Hepatocyte (in vitro differentiated cells): Measurements from ENCODE around the gene WDR33. TPM values are rescaled to one million over a fixed set of nuclear protein-coding genes. Genes with fewer than 3 reads are reported as not detected.

Experiments
- DNase-seq: peaks from one replicate; pipeline ENCODE4 v3.0.0-alpha.2; 2016; ENCODE audit warnings: low spot score
- H2AFZ ChIP-seq: fragments of 200-600 bp; sonication (generic); 2 replicates; pipeline ENCODE4 v1.6.0; 2016; ENCODE audit warnings: antibody characterized with exemption, mild to moderate bottlenecking
- H3K27ac ChIP-seq: fragments of 200-600 bp; sonication (generic); 2 replicates; pipeline ENCODE4 v1.5.1; 2016; ENCODE audit warnings: mild to moderate bottlenecking
- H3K27me3 ChIP-seq: fragments of 200-600 bp; sonication (generic); 2 replicates; pipeline ENCODE4 v1.6.1; 2016
- H3K36me3 ChIP-seq: fragments of 200-600 bp; sonication (generic); replicated peaks from 2 replicates; pipeline ENCODE4 v1.5.1; 2016; ENCODE audit warnings: low read depth; ENCODE audit not compliant: insufficient read depth
- H3K4me1 ChIP-seq: fragments of 200-600 bp; sonication (generic); 2 replicates; pipeline ENCODE4 v1.5.1; 2016; ENCODE audit warnings: mild to moderate bottlenecking, moderate library complexity; ENCODE audit not compliant: insufficient read depth
- H3K4me2 ChIP-seq: fragments of 200-600 bp; sonication (generic); 2 replicates; pipeline ENCODE4 v1.6.0; 2016
- H3K4me3 ChIP-seq: fragments of 200-600 bp; sonication (generic); 2 replicates; pipeline ENCODE4 v1.5.1; 2016; ENCODE audit warnings: mild to moderate bottlenecking
- H3K79me2 ChIP-seq: fragments of 200-600 bp; sonication (generic); 2 replicates; pipeline ENCODE4 v1.6.0; 2017; ENCODE audit warnings: mild to moderate bottlenecking
- H3K9me2 ChIP-seq: fragments of 200-600 bp; sonication (generic); replicated peaks from 2 replicates; pipeline ENCODE4 v1.6.0; 2017; ENCODE audit warnings: mild to moderate bottlenecking; ENCODE audit not compliant: insufficient read depth
- H3K9me3 ChIP-seq: fragments of 200-600 bp; sonication (generic); 2 replicates; pipeline ENCODE4 v1.5.1; 2016; ENCODE audit warnings: low read depth, mild to moderate bottlenecking
- H4K20me1 ChIP-seq: fragments of 200-600 bp; sonication (generic); 2 replicates; pipeline ENCODE4 v1.6.0; 2016; ENCODE audit warnings: mild to moderate bottlenecking; ENCODE audit not compliant: insufficient read depth, poor library complexity, severe bottlenecking
- EZH2 ChIP-seq: fragments of 200-600 bp; sonication (generic); IDR thresholded peaks from 2 replicates; pipeline ENCODE4 v1.6.1; 2016; ENCODE audit warnings: antibody characterized with exemption, mild to moderate bottlenecking, borderline replicate concordance
- EZH2phosphoT487 ChIP-seq: fragments of 200-600 bp; sonication (generic); IDR thresholded peaks from one replicate; pipeline ENCODE4 v1.6.1; 2018; ENCODE audit warnings: antibody characterized with exemption, mild to moderate bottlenecking, low read depth, moderate library complexity; ENCODE audit not compliant: unreplicated experiment, severe bottlenecking
- WGBS: methylation state at CpG from one replicate; pipeline ENCODE4 v1.1.6; 2016; ENCODE audit warnings: low lambda C conversion rate; ENCODE audit errors: missing lambda C conversion rate; 5-methylcytosine and 5-hydroxymethylcytosine counted together
- polyA plus RNA-seq: library from polyadenylated mRNA; unstranded; fragments of >200 nt; fragmentation: Nextera tagmentation; extraction: Ambion mirVana; gene quantifications from 2 replicates; pipeline ENCODE4 v1.2.1, GENCODE V29; 2016
- total RNA-seq: library from RNA; depleted of rRNA; stranded (reverse); fragments of >200 nt; gene quantifications from 2 replicates; pipeline ENCODE4 v1.2.3, GENCODE V29; 2014
- TF ChIP-seq, protein P1 (sequence below): fragments of 200-600 bp; sonication (generic); IDR thresholded peaks from 2 replicates; pipeline ENCODE4 v1.5.1; 2016; ENCODE audit warnings: antibody characterized with exemption, mild to moderate bottlenecking; ENCODE audit not compliant: poor library complexity

Gene WDR33
- total and polyA plus RNA-seq, 2 experiments from 2014 or later = 43.3 to 47.5 TPM

DNA sequence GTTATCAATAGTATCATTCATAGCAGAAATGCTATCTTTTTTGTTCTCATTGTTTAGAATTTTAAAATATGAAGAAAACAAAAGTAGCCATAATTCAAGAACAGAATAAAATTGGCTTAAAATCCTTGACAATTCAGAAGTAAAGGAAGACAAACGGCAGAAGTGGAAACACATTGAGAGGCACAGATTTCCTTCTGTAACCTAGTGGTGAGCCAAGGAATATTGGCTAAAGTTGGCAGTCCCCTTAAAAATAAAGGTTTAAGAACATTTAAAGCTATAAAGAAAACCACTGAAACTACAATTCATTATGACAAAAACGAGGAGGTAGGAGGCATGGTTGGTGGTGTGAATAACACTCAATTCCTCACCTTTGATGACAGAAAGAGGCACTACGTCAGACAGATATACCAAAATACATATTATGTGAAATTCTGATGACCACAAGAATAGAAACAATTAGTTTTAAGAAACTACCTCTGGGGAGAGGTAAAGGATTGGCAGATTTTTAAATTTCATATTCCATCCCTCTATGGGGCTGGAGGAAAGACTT lies 67.4 kb downstream of the WDR33 start:
- DNase-seq = no peak
- Histone ChIP-seq H4K20me1 (no peaks in the 10 kb centered on the region), H3K4me1 (no peaks in the 10 kb centered on the region), H3K4me2 (no peak overlapping the region), H3K27me3 (no peaks in the 10 kb centered on the region), H3K27ac (no peak overlapping the region), H3K79me2 (peaks cover 3% of the 10 kb centered on the region), H3K4me3 (no peak overlapping the region), H3K36me3 (no peaks in the 10 kb centered on the region), H3K9me3 (no peaks in the 10 kb centered on the region), H2AFZ (no peak overlapping the region), H3K9me2 (no peaks in the 10 kb centered on the region)
- WGBS = 92% methylated on average over 3 of the region's 3 CpGs
- TF ChIP-seq EZH2phosphoT487 (no peak), EZH2 (no peak)
- TF ChIP-seq, protein P1, sequence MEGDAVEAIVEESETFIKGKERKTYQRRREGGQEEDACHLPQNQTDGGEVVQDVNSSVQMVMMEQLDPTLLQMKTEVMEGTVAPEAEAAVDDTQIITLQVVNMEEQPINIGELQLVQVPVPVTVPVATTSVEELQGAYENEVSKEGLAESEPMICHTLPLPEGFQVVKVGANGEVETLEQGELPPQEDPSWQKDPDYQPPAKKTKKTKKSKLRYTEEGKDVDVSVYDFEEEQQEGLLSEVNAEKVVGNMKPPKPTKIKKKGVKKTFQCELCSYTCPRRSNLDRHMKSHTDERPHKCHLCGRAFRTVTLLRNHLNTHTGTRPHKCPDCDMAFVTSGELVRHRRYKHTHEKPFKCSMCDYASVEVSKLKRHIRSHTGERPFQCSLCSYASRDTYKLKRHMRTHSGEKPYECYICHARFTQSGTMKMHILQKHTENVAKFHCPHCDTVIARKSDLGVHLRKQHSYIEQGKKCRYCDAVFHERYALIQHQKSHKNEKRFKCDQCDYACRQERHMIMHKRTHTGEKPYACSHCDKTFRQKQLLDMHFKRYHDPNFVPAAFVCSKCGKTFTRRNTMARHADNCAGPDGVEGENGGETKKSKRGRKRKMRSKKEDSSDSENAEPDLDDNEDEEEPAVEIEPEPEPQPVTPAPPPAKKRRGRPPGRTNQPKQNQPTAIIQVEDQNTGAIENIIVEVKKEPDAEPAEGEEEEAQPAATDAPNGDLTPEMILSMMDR = no peak

GRCh38 chr2:127740665-127741288 lies 70.2 kb downstream of the WDR33 start:
- Histone ChIP-seq H3K36me3 (no peaks in the 10 kb centered on the region), H3K27me3 (no peaks in the 10 kb centered on the region), H3K79me2 (peaks cover 4% of the 10 kb centered on the region), H4K20me1 (no peaks in the 10 kb centered on the region), H3K4me3 (no peak overlapping the region), H3K4me2 (no peak overlapping the region), H2AFZ (no peak overlapping the region), H3K9me2 (no peaks in the 10 kb centered on the region), H3K9me3 (no peaks in the 10 kb centered on the region), H3K27ac (peak overlapping the region; percentile 54), H3K4me1 (peaks cover 16% of the 10 kb centered on the region)
- DNase-seq = no peak
- 91% methylated on average over 3 of the region's 3 CpGs for WGBS
- TF ChIP-seq EZH2phosphoT487 (no peak), EZH2 (no peak)
- TF ChIP-seq, protein P1 = no peak

- WGBS = 97% methylated on average over 1 of the region's 1 CpG
Measured at GRCh38 chr2:127739800-127740199, 71.2 kb downstream of the WDR33 start.

More at GRCh38 chr2:127739800-127740199, 71.2 kb downstream of the WDR33 start:
- Histone ChIP-seq H3K4me3 (no peak overlapping the region), H3K4me2 (no peak overlapping the region), H3K9me2 (no peaks in the 10 kb centered on the region), H4K20me1 (no peaks in the 10 kb centered on the region), H3K36me3 (no peaks in the 10 kb centered on the region), H3K27ac (no peak overlapping the region), H2AFZ (no peak overlapping the region), H3K4me1 (peaks cover 17% of the 10 kb centered on the region), H3K79me2 (peaks cover 4% of the 10 kb centered on the region), H3K9me3 (no peaks in the 10 kb centered on the region), H3K27me3 (no peaks in the 10 kb centered on the region)
- TF ChIP-seq EZH2 (no peak), EZH2phosphoT487 (no peak)
- TF ChIP-seq, protein P1 = no peak
- DNase-seq = no peak
